Gastrocnemius medialis (tissue), 4 donors: ENCODE measurements around the gene GRIN3A. TPM values are rescaled to one million over a fixed set of nuclear protein-coding genes. Genes with fewer than 3 reads are reported as not detected.

ENCODE experiments used
- ATAC-seq, 2 donors: fragments of 150-250 bp; one replicate each; pipeline ENCODE4 v1.9.1; 2016
- DNase-seq, 2 donors: peaks; one replicate each; pipeline ENCODE4 v3.0.0-alpha.2; 2019
- H3K27ac ChIP-seq, 4 donors: fragments of 200-600 bp; sonication (generic); 1 replicate in 1 of 4; 2 replicates in 3 of 4; pipeline ENCODE4 v1.5.1; 2016 to 2018; ENCODE audit warnings: mild to moderate bottlenecking in 2 of 4, moderate library complexity in 1 of 4
- H3K27me3 ChIP-seq, 3 donors: fragments of 200-600 bp; sonication (generic) in 2 of 3; 1 replicate in 1 of 3; 2 replicates in 2 of 3; pipeline versions ENCODE4 v1.5.1 to v1.6.0; 2016 to 2019; ENCODE audit warnings: mild to moderate bottlenecking in 1 of 3, moderate library complexity in 1 of 3
- H3K36me3 ChIP-seq, 2 donors: fragments of 200-600 bp; sonication (generic) in 1 of 2; one replicate each; pipeline ENCODE4 v1.5.1; 2017 to 2018
- H3K4me1 ChIP-seq, 2 donors: fragments of 200-600 bp; sonication (generic) in 1 of 2; one replicate each; pipeline ENCODE4 v1.5.1; 2016 to 2017; ENCODE audit warnings: mild to moderate bottlenecking in 2 of 2
- H3K4me3 ChIP-seq, 4 donors: fragments of 200-600 bp; sonication (generic) in 3 of 4; 1 replicate in 1 of 4; 2 replicates in 3 of 4; pipeline ENCODE4 v1.5.1; 2016 to 2019; ENCODE audit warnings: mild to moderate bottlenecking in 2 of 4
- H3K9me3 ChIP-seq, 3 donors: fragments of 200-600 bp; sonication (generic) in 2 of 3; 1 replicate in 1 of 3; 2 replicates in 2 of 3; pipeline ENCODE4 v1.5.1; 2016 to 2019
- CTCF ChIP-seq, 5 experiments: fragments of 450-650 bp in 3 of 5; fragments of 200-600 bp in 2 of 5; sonication (generic) in 2 of 5; IDR thresholded peaks in 4 of 5; conservative IDR thresholded peaks in 1 of 5; 1 replicate in 4 of 5; 2 replicates in 1 of 5; pipeline ENCODE4 v1.5.1; 2016 to 2019; ENCODE audit warnings: antibody characterized with exemption in 5 of 5, mild to moderate bottlenecking in 3 of 5, moderate library complexity in 3 of 5
- POLR2A ChIP-seq, 2 donors: fragments of 450-650 bp; IDR thresholded peaks; one replicate each; pipeline ENCODE4 v1.6.1; 2017; ENCODE audit warnings: antibody characterized with exemption in 2 of 2, mild to moderate bottlenecking in 2 of 2, moderate library complexity in 2 of 2
- in situ Hi-C, 4 donors: fragments of 200-750 bp; cut with MboI; loops; one replicate each; pipeline versions ENCODE4 v1.15.0 to v1.8.0; 2017; ENCODE audit warnings: low sequenced_read_pairs in 4 of 4
- intact Hi-C: fragments of 100-400 bp; cut with DNase I; formaldehyde crosslinking; loops from one replicate; pipeline ENCODE4 v1.15.1; 2023; ENCODE audit warnings: low total_unique reads
- total RNA-seq, 4 donors: library from RNA; depleted of rRNA; stranded (reverse); fragments of >200 nt; gene quantifications; one replicate each; pipeline versions ENCODE4 v1.1.0 to v1.2.3, GENCODE V29; 2016

GRIN3A gene
- total RNA-seq, 4 donors from 2014 or later, result not detected

DNA sequence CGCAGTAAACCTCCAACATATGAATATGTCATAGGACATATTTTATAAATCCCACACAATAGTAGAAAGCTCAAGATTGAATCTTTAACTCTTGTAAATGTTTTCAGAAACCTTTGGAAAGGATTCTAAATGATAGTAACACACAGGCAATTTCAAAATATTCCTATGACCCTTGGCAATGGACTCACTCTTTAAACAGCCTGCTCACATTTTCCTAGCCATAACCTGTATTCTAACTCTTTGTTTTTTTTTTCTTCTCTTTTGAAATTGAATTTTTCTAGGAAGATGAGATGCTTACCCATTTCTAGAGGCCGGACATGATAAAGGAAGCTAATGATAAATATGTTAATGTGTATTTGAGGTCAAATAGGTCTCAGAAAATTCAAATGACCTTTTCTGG, 29.6 kb downstream of the GRIN3A start:
- intact Hi-C loops, result no loop called here
- no peak for TF ChIP-seq POLR2A (IDR thresholded peaks at IDR 0.05)
- no peaks in the 10 kb centered on the region for H3K4me1 ChIP-seq
- no peaks in the 10 kb centered on the region for H3K36me3 ChIP-seq
- H3K27me3 ChIP-seq, result no peaks in the 10 kb centered on the region
- no peak for ATAC-seq
- DNase-seq, result no peak
- H3K4me3 ChIP-seq, result no peak overlapping the region
- in situ Hi-C loops, result no loop called here
- no peak overlapping the region for H3K27ac ChIP-seq
- no peaks in the 10 kb centered on the region for H3K9me3 ChIP-seq

DNA sequence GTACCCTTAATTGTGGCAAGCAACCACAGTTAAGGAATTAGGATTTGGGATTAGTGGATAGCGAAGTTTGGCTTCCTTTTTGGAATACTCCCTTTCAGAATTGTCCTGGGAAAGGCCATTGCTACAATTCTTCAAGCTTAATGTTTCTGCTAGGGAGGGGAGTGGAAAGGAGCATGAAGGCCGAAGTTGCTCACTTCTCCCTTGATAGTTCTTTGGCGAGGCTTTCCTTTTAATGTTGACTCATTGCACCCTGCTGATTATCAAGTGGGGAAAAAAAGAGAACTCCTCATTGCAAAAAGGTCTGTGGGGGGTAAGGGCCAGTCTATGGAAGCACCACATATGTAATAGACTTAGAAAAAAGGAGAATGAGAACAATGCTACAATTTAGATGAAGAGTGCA, 30.7 kb downstream of the GRIN3A start:
- Histone ChIP-seq H3K36me3 (no peaks in the 10 kb centered on the region), H3K9me3 (no peaks in the 10 kb centered on the region), H3K4me3 (no peak overlapping the region), H3K27ac (no peak overlapping the region), H3K27me3 (no peaks in the 10 kb centered on the region), H3K4me1 (no peaks in the 10 kb centered on the region)
- no peak for DNase-seq
- in situ Hi-C loops (no loop called here), intact Hi-C loops (no loop called here)
- peak in 1 of 2 donors; percentile 42 for ATAC-seq
- TF ChIP-seq CTCF (IDR thresholded peaks at IDR 0.05 in 4 of 5, conservative IDR thresholded peaks at IDR 0.05 in 1 of 5) (no peak), POLR2A (IDR thresholded peaks at IDR 0.05) (no peak)

- in situ Hi-C loops (no loop called here), intact Hi-C loops (no loop called here)
- TF ChIP-seq POLR2A (IDR thresholded peaks at IDR 0.05), result no peak
- TF ChIP-seq CTCF (IDR thresholded peaks at IDR 0.05 in 4 of 5, conservative IDR thresholded peaks at IDR 0.05 in 1 of 5), result no peak
- Histone ChIP-seq H3K27me3 (no peaks in the 10 kb centered on the region), H3K4me1 (no peaks in the 10 kb centered on the region), H3K4me3 (no peak overlapping the region), H3K27ac (no peak overlapping the region), H3K9me3 (no peaks in the 10 kb centered on the region), H3K36me3 (no peaks in the 10 kb centered on the region)
- no peak for ATAC-seq
- DNase-seq, result no peak
These were observed 31.4 kb downstream of the GRIN3A start for GRCh38 chr9:101706997-101707396.

DNA sequence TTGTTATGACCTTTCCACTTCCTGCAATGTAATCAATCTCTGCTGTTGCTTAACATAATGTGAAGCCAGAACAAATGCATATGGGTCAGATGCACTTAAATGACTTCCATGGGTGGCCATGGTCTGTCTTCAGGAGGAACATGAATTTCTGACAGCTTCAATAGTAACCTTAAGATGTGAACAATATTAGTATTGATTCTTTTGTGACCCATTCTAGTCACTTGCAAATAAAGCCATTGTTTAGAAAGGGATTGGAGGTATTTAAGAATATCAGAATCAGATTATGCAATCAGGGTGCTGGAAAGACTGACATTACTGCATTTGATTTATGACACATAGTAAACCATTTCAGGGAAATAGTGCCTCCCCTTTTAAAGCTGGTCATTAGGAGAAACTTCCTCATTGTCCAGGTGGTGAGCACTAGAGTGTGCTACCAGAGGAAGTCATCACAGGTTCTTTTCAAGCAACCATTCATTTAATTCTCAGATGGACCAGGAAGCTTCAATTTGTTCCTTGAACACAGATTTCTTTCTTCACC, 32.1 kb downstream of the GRIN3A start:
- TF ChIP-seq CTCF (IDR thresholded peaks at IDR 0.05 in 4 of 5, conservative IDR thresholded peaks at IDR 0.05 in 1 of 5), result no peak
- TF ChIP-seq POLR2A (IDR thresholded peaks at IDR 0.05), result no peak
- no peaks in the 10 kb centered on the region for H3K27me3 ChIP-seq
- in situ Hi-C loops, result no loop called here
- H3K9me3 ChIP-seq, result no peaks in the 10 kb centered on the region
- no peak overlapping the region for H3K27ac ChIP-seq
- no peak overlapping the region for H3K4me3 ChIP-seq
- intact Hi-C loops, result no loop called here
- H3K36me3 ChIP-seq, result no peaks in the 10 kb centered on the region
- no peaks in the 10 kb centered on the region for H3K4me1 ChIP-seq
- DNase-seq, result no peak
- ATAC-seq, result no peak

DNA sequence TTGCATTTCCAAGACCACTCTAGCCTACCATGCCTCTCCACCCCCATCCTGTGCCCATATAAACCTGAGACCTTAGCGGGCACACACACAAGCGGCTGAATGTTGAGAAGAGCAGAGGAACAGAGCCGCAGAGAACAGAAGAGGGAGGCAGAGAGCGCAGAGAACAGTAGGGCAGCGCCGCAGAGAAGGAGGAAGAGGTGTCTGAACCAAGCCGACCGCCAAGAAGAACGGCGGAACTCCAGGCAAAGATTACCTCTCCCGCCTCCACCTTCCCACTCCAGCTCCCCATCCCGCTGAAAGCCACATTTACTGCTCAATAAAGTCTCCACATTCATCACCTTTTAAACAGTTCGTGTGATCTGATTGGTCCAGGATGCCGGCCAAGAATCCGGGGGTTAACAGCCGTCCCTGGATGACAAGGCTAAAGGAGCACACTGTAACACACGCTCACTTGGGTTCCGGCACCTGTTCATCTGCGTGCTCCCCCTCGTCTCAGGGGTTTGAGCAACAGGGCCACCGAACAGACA, 33.2 kb downstream of the GRIN3A start:
- in situ Hi-C loops (no loop called here), intact Hi-C loops (no loop called here)
- Histone ChIP-seq H3K27me3 (no peaks in the 10 kb centered on the region), H3K9me3 (no peaks in the 10 kb centered on the region), H3K4me1 (no peaks in the 10 kb centered on the region), H3K27ac (no peak overlapping the region), H3K36me3 (no peaks in the 10 kb centered on the region), H3K4me3 (peak overlapping the region in 3 of 4 donors; percentile 28 to 43 (median 29))
- DNase-seq, result peak in 1 of 2 donors; percentile 15
- TF ChIP-seq POLR2A (IDR thresholded peaks at IDR 0.05) (no peak), CTCF (IDR thresholded peaks at IDR 0.05 in 4 of 5, conservative IDR thresholded peaks at IDR 0.05 in 1 of 5) (no peak)
- peak; percentile 54 to 82 for ATAC-seq
